ENCODE results near the gene SCRN1. TPM values are rescaled to one million over a fixed set of nuclear protein-coding genes. Genes with fewer than 3 reads are reported as not detected.

Gene SCRN1
- total RNA-seq, 4 donors from 2014 or later: 15.0 to 24.5 (median 17.3) TPM

DNA sequence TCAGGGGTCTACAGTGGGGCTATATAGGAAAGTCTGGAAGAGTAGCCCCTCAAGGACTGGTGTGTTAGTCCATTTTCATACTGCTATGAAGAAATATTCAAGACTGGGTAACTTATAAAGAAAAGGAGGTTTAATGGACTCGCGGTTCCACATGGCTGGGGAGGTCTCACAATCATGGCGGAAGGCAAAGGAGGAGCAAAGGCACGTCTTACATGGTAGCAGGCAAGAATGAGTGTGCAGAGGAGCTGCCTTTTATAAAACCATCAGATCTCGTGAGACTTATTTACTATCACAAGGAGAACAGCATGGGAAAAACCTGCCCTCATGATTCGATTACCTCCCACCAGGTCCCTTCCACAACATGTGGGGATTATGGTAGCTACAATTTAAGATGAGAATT, 33.9 kb upstream of the SCRN1 start:
- DNase-seq: no peak
- Histone ChIP-seq H3K27me3 (no peaks in the 10 kb centered on the region), H3K4me1 (peaks cover 0 to 41% (median 27%) of the 10 kb centered on the region in 4 donors), H3K4me3 (no peak overlapping the region), H3K9me3 (no peaks in the 10 kb centered on the region), H3K36me3 (peaks cover 0 to under 1% (median under 1%) of the 10 kb centered on the region in 4 donors), H3K27ac (no peak overlapping the region)
- TF ChIP-seq, protein P1, sequence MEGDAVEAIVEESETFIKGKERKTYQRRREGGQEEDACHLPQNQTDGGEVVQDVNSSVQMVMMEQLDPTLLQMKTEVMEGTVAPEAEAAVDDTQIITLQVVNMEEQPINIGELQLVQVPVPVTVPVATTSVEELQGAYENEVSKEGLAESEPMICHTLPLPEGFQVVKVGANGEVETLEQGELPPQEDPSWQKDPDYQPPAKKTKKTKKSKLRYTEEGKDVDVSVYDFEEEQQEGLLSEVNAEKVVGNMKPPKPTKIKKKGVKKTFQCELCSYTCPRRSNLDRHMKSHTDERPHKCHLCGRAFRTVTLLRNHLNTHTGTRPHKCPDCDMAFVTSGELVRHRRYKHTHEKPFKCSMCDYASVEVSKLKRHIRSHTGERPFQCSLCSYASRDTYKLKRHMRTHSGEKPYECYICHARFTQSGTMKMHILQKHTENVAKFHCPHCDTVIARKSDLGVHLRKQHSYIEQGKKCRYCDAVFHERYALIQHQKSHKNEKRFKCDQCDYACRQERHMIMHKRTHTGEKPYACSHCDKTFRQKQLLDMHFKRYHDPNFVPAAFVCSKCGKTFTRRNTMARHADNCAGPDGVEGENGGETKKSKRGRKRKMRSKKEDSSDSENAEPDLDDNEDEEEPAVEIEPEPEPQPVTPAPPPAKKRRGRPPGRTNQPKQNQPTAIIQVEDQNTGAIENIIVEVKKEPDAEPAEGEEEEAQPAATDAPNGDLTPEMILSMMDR (IDR thresholded peaks at IDR 0.05): no peak
- no peak for TF ChIP-seq POLR2AphosphoS5 (IDR thresholded peaks at IDR 0.05)
- no peak for TF ChIP-seq EP300 (IDR thresholded peaks at IDR 0.05; ENCODE audit: low read depth)
- TF ChIP-seq POLR2A (IDR thresholded peaks at IDR 0.05): no peak
- in situ Hi-C loops (cut with MboI; ENCODE audit: low pct_ligation_motif_present in 1 of 4, low pct_unique_long_range_greater_than_20kb in 1 of 4, low sequenced_read_pairs in 3 of 4): no loop called here
- intact Hi-C loops (cut with DNase I; ENCODE audit: low total_unique reads): no loop called here
- WGBS, 2 donors (ENCODE audit: low coverage in 1 of 2): 98% methylated on average over 6 of the region's 6 CpGs; no CpG with 5 or more reads in 1 of the 2 donors

GRCh38 chr7:30022991-30023390, 33.4 kb upstream of the SCRN1 start:
- peaks cover 0 to 41% (median 27%) of the 10 kb centered on the region in 4 donors for H3K4me1 ChIP-seq
- peaks cover 0 to 6% (median 2%) of the 10 kb centered on the region in 4 donors for H3K36me3 ChIP-seq
- no peak for DNase-seq
- no peak overlapping the region for H3K4me3 ChIP-seq
- H3K9me3 ChIP-seq: no peaks in the 10 kb centered on the region
- intact Hi-C loops (cut with DNase I; ENCODE audit: low total_unique reads) (no loop called here), in situ Hi-C loops (cut with MboI; ENCODE audit: low pct_ligation_motif_present in 1 of 4, low pct_unique_long_range_greater_than_20kb in 1 of 4, low sequenced_read_pairs in 3 of 4) (no loop called here)
- TF ChIP-seq POLR2AphosphoS5 (IDR thresholded peaks at IDR 0.05) (no peak), POLR2A (IDR thresholded peaks at IDR 0.05) (no peak), EP300 (IDR thresholded peaks at IDR 0.05; ENCODE audit: low read depth) (no peak)
- TF ChIP-seq, protein P1 (IDR thresholded peaks at IDR 0.05): no peak
- no peak overlapping the region for H3K27ac ChIP-seq
- no peaks in the 10 kb centered on the region for H3K27me3 ChIP-seq

DNA sequence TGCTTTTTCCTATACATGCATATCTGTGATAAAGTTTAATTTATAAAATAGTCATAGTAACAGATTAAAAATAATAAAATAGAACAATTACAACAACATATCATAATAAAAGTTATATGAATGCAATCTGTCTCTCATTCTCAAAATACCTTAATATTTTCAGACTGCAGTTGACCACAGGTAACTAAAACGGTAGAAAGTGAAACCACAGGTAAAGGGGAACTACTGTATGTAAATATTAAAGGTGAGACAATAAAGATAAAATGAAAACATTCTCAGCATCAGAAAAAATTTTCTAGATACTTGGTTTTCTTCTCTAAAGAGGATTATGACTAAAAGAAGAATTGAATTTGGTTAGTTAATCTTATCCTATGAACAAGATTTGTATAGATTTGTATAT, 30.9 kb upstream of the SCRN1 start:
- no peaks in the 10 kb centered on the region for H3K9me3 ChIP-seq
- no peak for DNase-seq
- intact Hi-C loops (cut with DNase I; ENCODE audit: low total_unique reads) (no loop called here), in situ Hi-C loops (cut with MboI; ENCODE audit: low pct_ligation_motif_present in 1 of 4, low pct_unique_long_range_greater_than_20kb in 1 of 4, low sequenced_read_pairs in 3 of 4) (no loop called here)
- H3K4me3 ChIP-seq: no peak overlapping the region
- no peak for TF ChIP-seq EP300 (IDR thresholded peaks at IDR 0.05; ENCODE audit: low read depth)
- no peak for TF ChIP-seq POLR2AphosphoS5 (IDR thresholded peaks at IDR 0.05)
- TF ChIP-seq, protein P1 (IDR thresholded peaks at IDR 0.05): no peak
- TF ChIP-seq POLR2A (IDR thresholded peaks at IDR 0.05): no peak
- H3K27me3 ChIP-seq: no peaks in the 10 kb centered on the region
- H3K27ac ChIP-seq: no peak overlapping the region
- H3K36me3 ChIP-seq: peaks cover 0 to 7% (median 2%) of the 10 kb centered on the region in 4 donors
- 39 to 54% methylated on average over 1 of the region's 1 CpG for WGBS, 2 donors (ENCODE audit: low coverage in 1 of 2)
- peaks cover 0 to 28% (median 15%) of the 10 kb centered on the region in 4 donors for H3K4me1 ChIP-seq

DNA sequence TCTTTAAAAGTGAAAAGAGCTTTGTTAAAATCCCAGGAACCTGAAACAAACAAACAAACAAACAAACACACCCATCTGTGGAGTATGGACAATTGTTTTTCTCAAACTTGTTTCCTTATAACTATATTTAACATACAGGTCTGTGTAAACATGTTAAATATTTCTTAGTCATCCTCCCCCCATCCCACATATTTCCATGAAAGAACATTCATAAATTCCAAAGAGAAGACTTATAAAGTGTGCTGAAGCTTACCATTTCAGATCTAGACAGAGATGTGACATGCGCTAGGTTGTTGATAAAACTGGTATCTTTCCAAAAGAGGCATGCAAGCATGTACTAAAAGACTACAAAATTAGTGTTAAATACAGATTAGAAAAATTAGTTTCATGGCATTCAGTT, 30.4 kb upstream of the SCRN1 start:
- in situ Hi-C loops (cut with MboI; ENCODE audit: low pct_ligation_motif_present in 1 of 4, low pct_unique_long_range_greater_than_20kb in 1 of 4, low sequenced_read_pairs in 3 of 4): no loop called here
- Histone ChIP-seq H3K36me3 (peaks cover 0 to 10% (median 2%) of the 10 kb centered on the region in 4 donors), H3K27me3 (no peaks in the 10 kb centered on the region), H3K9me3 (no peaks in the 10 kb centered on the region), H3K27ac (no peak overlapping the region), H3K4me1 (peaks cover 0 to 22% (median 9%) of the 10 kb centered on the region in 4 donors), H3K4me3 (no peak overlapping the region)
- TF ChIP-seq, protein P1 (IDR thresholded peaks at IDR 0.05): no peak
- no peak for TF ChIP-seq POLR2A (IDR thresholded peaks at IDR 0.05)
- TF ChIP-seq POLR2AphosphoS5 (IDR thresholded peaks at IDR 0.05): no peak
- no peak for TF ChIP-seq EP300 (IDR thresholded peaks at IDR 0.05; ENCODE audit: low read depth)
- intact Hi-C loops (cut with DNase I; ENCODE audit: low total_unique reads): no loop called here
- no peak for DNase-seq
- 91 to 96% methylated on average over 1 of the region's 1 CpG for WGBS, 2 donors (ENCODE audit: low coverage in 1 of 2)
